K562 (cell line): ENCODE results near the gene PLEK2. TPM values are rescaled to one million over a fixed set of nuclear protein-coding genes. Genes with fewer than 3 reads are reported as not detected.

ENCODE experiments used
- ATAC-seq: fragments of 200-7000 bp; cut with Tn5 transposase; 3 replicates; pipeline ENCODE4 v1.9.1; 2020; ENCODE audit warnings: moderate library complexity
- BruUV-seq: library from RNA; stranded (reverse); fragments of 400-500 nt; replicated peaks from 2 replicates; lab custom pipeline; 2021; lab: Mats Ljungman, UMichigan
- CTCF ChIA-PET: fragments of 300-600 bp; formaldehyde crosslinking; extraction: SDS; loops from one replicate; lab custom pipeline; 2021; ENCODE audit warnings: low intra/inter-chr PET ratio; lab: Yijun Ruan, JAX
- POLR2A ChIA-PET: fragments of 300-600, 350-650 bp; sonication (Branson Sonifier 250); formaldehyde crosslinking; extraction: SDS; loops from one replicate; lab custom pipeline; 2021; ENCODE audit warnings: antibody characterized with exemption, inconsistent platforms; lab: Yijun Ruan, JAX
- DNase-seq, 4 experiments: peaks; one replicate each; pipeline versions ENCODE4 v3.0.0 to v3.0.0-alpha.2; 2011 to 2018; ENCODE audit warnings: low spot score in 3 of 4, mixed read lengths in 3 of 4; ENCODE audit errors: extremely low read depth in 1 of 4
- FAIRE-seq: peaks from 2 replicates; lab custom pipeline; 2011; peaks lifted over from hg19 to GRCh38; lab: Jason Lieb, UNC
- H2AFZ ChIP-seq: 2 replicates; pipeline ENCODE4 v1.6.0; 2011; ENCODE audit warnings: low read depth, low read length, control low read depth, inconsistent platforms
- H3K27ac ChIP-seq: fragments of 200-600 bp; 3 replicates; pipeline ENCODE4 v1.8.0; 2011; ENCODE audit warnings: low read depth, mild to moderate bottlenecking, control low read depth, inconsistent platforms, low read length, moderate library complexity, mixed read lengths; ENCODE audit errors: extremely low read depth
- H3K27me3 ChIP-seq, 2 experiments: fragments of 300-600 bp in 1 of 2; 2 replicates in 1 of 2; 3 replicates in 1 of 2; pipeline versions ENCODE4 v1.6.0 to v1.8.0; 2011; ENCODE audit warnings: inconsistent platforms in 2 of 2, low read length in 2 of 2, mild to moderate bottlenecking in 1 of 2, mixed read lengths in 1 of 2, moderate library complexity in 1 of 2; ENCODE audit not compliant: control insufficient read depth in 2 of 2, insufficient read depth in 2 of 2
- H3K36me3 ChIP-seq: fragments of 300-600 bp; 3 replicates; pipeline ENCODE4 v1.8.0; 2011; ENCODE audit warnings: mild to moderate bottlenecking, low read length, inconsistent platforms; ENCODE audit not compliant: control insufficient read depth, insufficient read depth
- H3K4me1 ChIP-seq, 2 experiments: fragments of 200-600 bp in 1 of 2; replicated peaks in 1 of 2; 2 replicates in 1 of 2; 3 replicates in 1 of 2; pipeline versions ENCODE4 v1.5.1 to v1.8.0; 2011; ENCODE audit warnings: inconsistent platforms in 2 of 2, low read length in 2 of 2, mild to moderate bottlenecking in 1 of 2, mixed read lengths in 1 of 2, moderate library complexity in 1 of 2; ENCODE audit not compliant: control insufficient read depth in 2 of 2, insufficient read depth in 2 of 2
- H3K4me2 ChIP-seq: 2 replicates; pipeline ENCODE4 v1.6.1; 2011; ENCODE audit warnings: low read length, control low read depth, inconsistent platforms, mixed read lengths; ENCODE audit not compliant: insufficient read depth
- H3K4me3 ChIP-seq: fragments of 200-600 bp; sonication (generic), shearing (Covaris generic); 2 replicates; pipeline ENCODE4 v1.5.1; 2016; ENCODE audit warnings: control low read depth, inconsistent platforms
- H3K79me2 ChIP-seq: fragments of 200-600 bp; 3 replicates; pipeline ENCODE4 v1.8.0; 2011; ENCODE audit warnings: low read length, inconsistent platforms; ENCODE audit not compliant: control insufficient read depth, insufficient read depth
- H3K9ac ChIP-seq, 2 experiments: 2 replicates each; pipeline versions ENCODE4 v1.6.0 to v1.6.1; 2011; ENCODE audit warnings: low read depth in 2 of 2, low read length in 2 of 2, control low read depth in 1 of 2, inconsistent platforms in 1 of 2, mild to moderate bottlenecking in 1 of 2, mixed read lengths in 1 of 2; ENCODE audit not compliant: insufficient read depth in 1 of 2
- H3K9me1 ChIP-seq: one replicate; pipeline ENCODE4 v1.6.0; 2011; ENCODE audit warnings: inconsistent platforms, mild to moderate bottlenecking, low read length, moderate library complexity; ENCODE audit not compliant: control insufficient read depth, insufficient read depth
- H3K9me3 ChIP-seq: replicated peaks from 2 replicates; pipeline ENCODE4 v1.5.1; 2011; ENCODE audit warnings: low read depth, low read length, inconsistent platforms; ENCODE audit not compliant: control insufficient read depth, insufficient read depth
- H4K20me1 ChIP-seq: replicated peaks from 2 replicates; pipeline ENCODE4 v1.6.1; 2011; ENCODE audit warnings: low read length, inconsistent platforms, mixed read lengths; ENCODE audit not compliant: control insufficient read depth, insufficient read depth
- C11orf30 ChIP-seq: fragments of 450-650 bp; IDR thresholded peaks from 2 replicates; pipeline ENCODE4 v1.6.1; 2016; ENCODE audit warnings: low read depth, mild to moderate bottlenecking
- GTF3C2 ChIP-seq: IDR thresholded peaks from 3 replicates; pipeline ENCODE4 v1.6.1; 2011; ENCODE audit warnings: borderline replicate concordance, mild to moderate bottlenecking, moderate library complexity; ENCODE audit not compliant: insufficient read length; ENCODE audit errors: extremely low read depth
- HNRNPH1 ChIP-seq: fragments of 200-400 bp; formaldehyde crosslinking; optimal IDR thresholded peaks from 2 replicates; pipeline ENCODE3; 2017; ENCODE audit warnings: low read depth, mild to moderate bottlenecking, low read length, moderate library complexity
- RBM17 ChIP-seq: fragments of 200-400 bp; formaldehyde crosslinking; IDR thresholded peaks from 2 replicates; pipeline ENCODE4 v1.6.1; 2017; ENCODE audit warnings: low read depth, mild to moderate bottlenecking, low read length, borderline replicate concordance
- SREBF1 ChIP-seq: fragments of 150-350 bp; IDR thresholded peaks from 2 replicates; pipeline ENCODE4 v1.6.1; 2014; ENCODE audit warnings: antibody characterized with exemption, low read depth, low read length, borderline replicate concordance
- TBL1XR1 ChIP-seq, 2 experiments: IDR thresholded peaks; 2 replicates each; pipeline ENCODE4 v1.6.1; 2012; ENCODE audit warnings: improper control_type of control experiment in 2 of 2, low read length in 2 of 2, mild to moderate bottlenecking in 1 of 2
- ZNF124 ChIP-seq: sonication (generic); formaldehyde crosslinking; IDR thresholded peaks from 2 replicates; pipeline ENCODE4 v1.8.1; 2022; ENCODE audit warnings: missing genetic modification reagents
- ZNF316 ChIP-seq: fragments of 450-650 bp; IDR thresholded peaks from 2 replicates; pipeline ENCODE4 v1.6.1; 2016
- ZNF780A ChIP-seq: fragments of 250-450 bp; sonication (Bioruptor Pico); IDR thresholded peaks from 2 replicates; pipeline ENCODE4 v1.5.0; 2021; ENCODE audit warnings: mild to moderate bottlenecking
- WGBS: fragments of 100-300 bp; shearing (Covaris generic); methylation state at CpG from one replicate; pipeline ENCODE4 v1.1.6; 2016; ENCODE audit warnings: low coverage, mixed read lengths; ENCODE audit not compliant: insufficient coverage; ENCODE audit errors: missing lambda C conversion rate; 5-methylcytosine and 5-hydroxymethylcytosine counted together
- in situ Hi-C: fragments of 300-500 bp; cut with MboI; formaldehyde crosslinking; loops from 4 replicates; pipeline ENCODE4 v1.15.0; 2018; ENCODE audit warnings: inconsistent platforms, mixed read lengths
- intact Hi-C: fragments of 100-400 bp; cut with micrococcal nuclease; formaldehyde crosslinking; loops from 2 replicates; pipeline ENCODE4 v1.14.2; 2022
- polyA plus RNA-seq, 8 experiments: library from polyadenylated mRNA; depleted of rRNA in 4 of 8; stranded (reverse) in 5 of 8; unstranded in 3 of 8; fragments of >200 nt; fragmentation: Nextera tagmentation in 2 of 8; fragmentation: Illumina TruSeq in 1 of 8; extraction: Ambion mirVana in 2 of 8; extraction: Trizol in 1 of 8; gene quantifications; 2 replicates each; pipeline versions ENCODE4 v1.2.1 to v1.2.3, GENCODE V29; 2011 to 2014; ENCODE audit warnings: inconsistent platforms in 1 of 8, missing spikeins in 1 of 8
- total RNA-seq, 7 experiments: library from RNA; depleted of rRNA in 6 of 7; stranded (reverse); fragments of >200 nt in 6 of 7; fragmentation: Illumina TruSeq in 2 of 7; extraction: Trizol in 2 of 7; gene quantifications; 2 replicates each; pipeline versions ENCODE4 v1.2.1 to v1.2.3, GENCODE V29; 2011 to 2021; ENCODE audit warnings: low replicate concordance in 1 of 7
- TF ChIP-seq, protein P1 (sequence below): fragments of 450-650 bp; formaldehyde crosslinking; IDR thresholded peaks from 2 replicates; pipeline ENCODE4 v1.4.0; 2022; ENCODE audit warnings: missing genetic modification characterization

PLEK2 gene
- total and polyA plus RNA-seq, 9 of the 15 experiments (the other 6 are each of a cell fraction or from before 2014, with no cell fraction given), result not detected

DNA sequence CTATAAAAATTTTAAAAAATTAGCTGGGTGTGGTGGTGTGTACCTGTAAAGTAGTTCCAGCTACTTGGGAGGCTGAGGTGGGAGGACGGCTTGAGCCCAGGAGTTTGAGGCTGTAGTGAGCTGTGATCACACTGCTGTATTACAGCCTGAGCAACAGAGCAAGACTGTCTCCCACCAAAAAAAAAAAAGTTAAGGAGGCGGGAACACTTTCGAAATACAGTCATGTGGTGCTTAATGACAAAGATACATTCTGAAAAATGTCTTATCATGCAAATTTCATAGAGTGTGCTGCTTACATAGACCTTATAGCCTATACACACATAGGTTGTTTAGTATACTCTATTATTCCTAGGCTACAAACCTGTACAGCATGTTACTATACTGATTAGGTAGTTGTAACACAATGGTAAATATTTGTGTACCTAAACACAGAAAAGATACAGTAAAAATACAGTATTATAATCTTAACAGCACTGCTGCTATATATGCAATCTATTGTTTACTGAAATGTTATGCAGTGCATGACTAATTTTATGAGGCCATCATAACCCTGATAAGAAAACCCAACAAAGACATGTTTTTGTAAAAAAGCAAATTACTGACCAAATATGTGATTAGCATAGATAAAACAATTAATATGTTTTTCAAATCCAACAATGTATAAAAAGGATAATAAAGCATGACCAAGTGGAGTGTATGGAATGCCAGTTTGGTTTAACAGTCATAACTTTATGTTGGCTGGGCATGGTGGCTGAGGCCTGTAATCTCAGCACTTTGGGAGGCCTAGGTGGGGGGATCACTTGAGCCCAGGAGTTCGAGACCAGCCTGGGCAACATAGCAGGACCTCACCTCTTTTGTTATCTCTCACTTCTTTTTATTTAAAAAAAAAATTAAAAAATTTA lies 40.5 kb downstream of the PLEK2 start:
- H3K27ac ChIP-seq, result no peak overlapping the region
- FAIRE-seq (no peak), ATAC-seq (no peak), DNase-seq (no peak)
- TF ChIP-seq C11orf30 (0 out of 2 replicates have a peak, but pooled peaks have one; percentile 34), ZNF316 (peak; percentile 52), HNRNPH1 (no peak)
- H3K4me2 ChIP-seq, result no peak overlapping the region
- H4K20me1 ChIP-seq, result no peaks in the 10 kb centered on the region
- H3K36me3 ChIP-seq, result peaks cover 91% of the 10 kb centered on the region
- WGBS, result 84% methylated on average over 4 of the region's 4 CpGs
- intact Hi-C loops, result no loop called here
- H3K9ac ChIP-seq, result no peak overlapping the region
- H3K27me3 ChIP-seq, result no peaks in the 10 kb centered on the region
- no peak overlapping the region for H3K4me3 ChIP-seq
- H3K9me1 ChIP-seq, result no peaks in the 10 kb centered on the region
- H3K79me2 ChIP-seq, result peaks cover 58% of the 10 kb centered on the region
- no TSS peak for BruUV-seq
- CTCF ChIA-PET, result no interaction called here
- in situ Hi-C loops, result no loop called here
- H3K4me1 ChIP-seq, result no peaks in the 10 kb centered on the region; a peak in 1 of 5 replicates
- POLR2A ChIA-PET, result interaction anchor here (0.8 to 1.2 kb wide), 2 partner anchors 14 to 71 kb away, joined by 3 to 5 read pairs; no protein-coding TSS in a partner anchor
- H3K9me3 ChIP-seq, result no peaks in the 10 kb centered on the region
- H2AFZ ChIP-seq, result no peak overlapping the region

GRCh38 chr14:67370830-67371229 lies 41.1 kb downstream of the PLEK2 start:
- Histone ChIP-seq H3K9ac (no peak overlapping the region), H3K4me3 (no peak overlapping the region), H3K27me3 (no peaks in the 10 kb centered on the region), H3K9me3 (no peaks in the 10 kb centered on the region), H3K4me2 (no peak overlapping the region), H3K27ac (no peak overlapping the region), H3K79me2 (peaks cover 65% of the 10 kb centered on the region), H3K36me3 (peaks cover 91% of the 10 kb centered on the region), H3K9me1 (no peaks in the 10 kb centered on the region), H2AFZ (no peak overlapping the region), H4K20me1 (no peaks in the 10 kb centered on the region), H3K4me1 (no peaks in the 10 kb centered on the region; a peak in 1 of 5 replicates)
- BruUV-seq, result no TSS peak
- DNase-seq (no peak), ATAC-seq (no peak), FAIRE-seq (no peak)
- intact Hi-C loops (no loop called here), in situ Hi-C loops (no loop called here)
- CTCF ChIA-PET, result no interaction called here
- POLR2A ChIA-PET, result interaction anchor here (0.8 to 1.2 kb wide), 2 partner anchors 15 to 72 kb away, joined by 3 to 5 read pairs; no protein-coding TSS in a partner anchor
- WGBS, result 97% methylated on average over 5 of the region's 5 CpGs
- TF ChIP-seq SREBF1 (no peak), ZNF780A (no peak), GTF3C2 (no peak), RBM17 (no peak), TBL1XR1 (IDR thresholded peaks at IDR 0.05; ENCODE audit: low read length in 2 of 2) (no peak), ZNF124 (CRISPR knock-in tag) (no peak)
- TF ChIP-seq, protein P1, sequence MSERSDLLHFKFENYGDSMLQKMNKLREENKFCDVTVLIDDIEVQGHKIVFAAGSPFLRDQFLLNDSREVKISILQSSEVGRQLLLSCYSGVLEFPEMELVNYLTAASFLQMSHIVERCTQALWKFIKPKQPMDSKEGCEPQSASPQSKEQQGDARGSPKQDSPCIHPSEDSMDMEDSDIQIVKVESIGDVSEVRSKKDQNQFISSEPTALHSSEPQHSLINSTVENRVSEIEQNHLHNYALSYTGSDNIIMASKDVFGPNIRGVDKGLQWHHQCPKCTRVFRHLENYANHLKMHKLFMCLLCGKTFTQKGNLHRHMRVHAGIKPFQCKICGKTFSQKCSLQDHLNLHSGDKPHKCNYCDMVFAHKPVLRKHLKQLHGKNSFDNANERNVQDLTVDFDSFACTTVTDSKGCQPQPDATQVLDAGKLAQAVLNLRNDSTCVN (CRISPR knock-in tag), result no peak
